Measurements from ENCODE around the gene BAIAP2L2.

DNA sequence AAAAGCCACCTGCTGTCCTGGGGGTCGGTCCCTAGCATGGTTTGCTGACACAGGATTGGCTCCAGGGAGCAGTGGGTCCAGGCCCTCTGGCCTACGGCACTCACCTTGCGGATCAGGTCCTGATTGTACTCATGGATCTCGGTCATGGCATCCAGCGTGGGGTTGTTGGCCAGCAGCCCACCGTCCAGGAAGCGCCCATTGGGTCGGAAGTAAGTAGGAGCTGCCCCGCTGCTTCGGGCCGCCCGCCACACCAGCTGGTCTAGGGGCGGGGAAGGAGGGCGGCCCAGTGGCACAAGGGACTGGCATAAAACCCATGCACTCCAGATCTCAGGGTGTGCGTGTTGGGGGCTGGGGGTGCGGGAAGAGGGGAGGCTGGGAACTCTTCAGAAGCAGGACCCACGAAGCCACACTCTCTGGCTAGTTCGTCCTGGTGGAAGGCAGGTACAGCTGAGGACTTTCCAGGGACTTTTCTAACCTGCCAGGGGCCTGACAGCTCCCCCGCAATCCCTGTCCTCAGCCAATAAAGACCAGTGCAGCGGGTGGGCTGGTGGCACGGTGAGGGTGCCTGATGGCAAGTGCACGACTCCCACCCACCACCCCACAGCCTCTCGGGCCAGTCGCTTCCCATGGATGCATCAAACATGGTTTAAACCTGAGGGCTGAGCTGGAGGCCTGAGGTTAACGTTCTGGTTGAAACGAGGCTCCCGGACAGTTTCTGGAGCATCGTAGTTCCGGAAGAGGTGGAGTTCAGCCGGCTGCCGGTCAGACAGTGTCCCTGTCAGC lies 5.1 kb upstream of the BAIAP2L2 start:
- TF ChIP-seq SNAI2 (CRISPR knock-in tag; IDR thresholded peaks at IDR 0.05) (no peak), CSDC2 (CRISPR knock-in tag; IDR thresholded peaks at IDR 0.05) (no peak), TOX (CRISPR knock-in tag; IDR thresholded peaks at IDR 0.05; ENCODE audit: borderline replicate concordance) (no peak), BACH2 (CRISPR knock-in tag; IDR thresholded peaks at IDR 0.05; ENCODE audit: borderline replicate concordance) (no peak), ARNTL (CRISPR knock-in tag; IDR thresholded peaks at IDR 0.05; ENCODE audit: borderline replicate concordance, low read depth) (no peak), ZNF565 (CRISPR knock-in tag; conservative IDR thresholded peaks at IDR 0.05; ENCODE audit: low read depth) (no peak), ZFP3 (CRISPR knock-in tag; IDR thresholded peaks at IDR 0.05) (no peak), GLIS3 (CRISPR knock-in tag; IDR thresholded peaks at IDR 0.05) (no peak), TCF4 (CRISPR knock-in tag; IDR thresholded peaks at IDR 0.05; ENCODE audit: borderline replicate concordance) (no peak)

All from SK-N-SH treated with all-trans-retinoic acid at 6 μM for 48 hours (cell line).